Stimulated activated CD4-positive, alpha-beta T cell treated with anti-CD3 and anti-CD28 coated beads, Interleukin-2, amount 100 ng/mL, for 4 hours (primary cell): ENCODE results near the gene SUPT6H.

ENCODE experiments used
- DNase-seq: peaks from one replicate; pipeline ENCODE4 v3.0.0-alpha.2; 2020; ENCODE audit warnings: low read depth

The SUPT6H gene

DNA sequence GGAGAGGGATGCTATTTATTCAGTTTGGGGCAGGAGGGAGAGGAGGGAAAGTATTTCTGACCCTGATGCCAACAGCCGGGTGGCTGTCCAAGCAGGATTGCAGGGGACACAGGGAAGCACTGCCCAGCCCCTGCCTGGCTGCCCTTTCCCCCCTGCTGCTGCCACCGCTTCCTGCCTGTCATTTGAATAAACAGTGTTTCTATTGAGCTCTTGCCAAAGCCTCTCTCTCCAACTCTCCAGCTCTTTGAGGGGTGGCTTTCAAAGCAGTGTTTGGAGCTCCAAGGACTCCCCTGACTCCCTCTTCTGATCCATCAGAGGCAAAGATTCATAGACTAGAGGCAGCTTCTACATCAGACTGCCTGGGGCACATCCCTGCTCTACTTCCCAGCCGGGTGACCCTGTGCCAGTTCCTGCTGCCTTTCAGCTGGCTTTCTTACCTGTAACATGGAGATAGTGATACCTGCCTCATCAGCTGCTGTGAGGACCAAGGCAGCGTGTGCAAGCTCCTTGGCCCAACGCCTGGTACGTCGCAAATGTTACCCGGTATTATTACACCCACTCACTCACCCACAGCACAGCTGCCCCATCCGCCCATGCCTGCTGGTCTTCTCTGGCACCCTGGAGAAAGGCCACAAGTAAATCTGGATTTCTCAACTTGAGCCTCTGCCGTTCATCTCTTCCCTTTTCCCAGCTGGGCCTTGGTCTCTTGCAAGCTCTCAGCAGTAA is 40.2 kb downstream of the SUPT6H start:
- no peak for DNase-seq

DNA sequence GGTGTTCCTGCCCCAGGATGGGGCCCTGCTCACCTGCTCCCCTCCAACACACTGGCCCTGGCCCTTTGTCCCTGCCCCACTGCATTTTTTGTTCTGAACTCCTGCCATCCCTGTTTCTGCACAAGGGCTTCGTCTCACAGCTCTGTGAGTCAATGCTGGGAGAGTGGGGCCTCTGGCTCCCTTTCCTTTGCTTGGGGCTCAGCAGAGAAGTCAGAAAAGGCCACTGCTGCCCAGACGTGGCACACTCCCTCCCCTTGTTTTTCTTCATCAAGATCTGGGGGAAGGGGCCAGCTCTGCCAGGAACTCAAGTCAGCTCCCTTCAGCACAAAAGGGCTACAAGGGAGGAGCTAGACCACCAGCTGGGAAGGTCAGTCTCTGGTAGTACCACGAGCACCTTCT is 40.7 kb downstream of the SUPT6H start:
- no peak for DNase-seq

GRCh38 chr17:28703552-28704218 is 41.7 kb downstream of the SUPT6H start:
- DNase-seq, result no peak

DNA sequence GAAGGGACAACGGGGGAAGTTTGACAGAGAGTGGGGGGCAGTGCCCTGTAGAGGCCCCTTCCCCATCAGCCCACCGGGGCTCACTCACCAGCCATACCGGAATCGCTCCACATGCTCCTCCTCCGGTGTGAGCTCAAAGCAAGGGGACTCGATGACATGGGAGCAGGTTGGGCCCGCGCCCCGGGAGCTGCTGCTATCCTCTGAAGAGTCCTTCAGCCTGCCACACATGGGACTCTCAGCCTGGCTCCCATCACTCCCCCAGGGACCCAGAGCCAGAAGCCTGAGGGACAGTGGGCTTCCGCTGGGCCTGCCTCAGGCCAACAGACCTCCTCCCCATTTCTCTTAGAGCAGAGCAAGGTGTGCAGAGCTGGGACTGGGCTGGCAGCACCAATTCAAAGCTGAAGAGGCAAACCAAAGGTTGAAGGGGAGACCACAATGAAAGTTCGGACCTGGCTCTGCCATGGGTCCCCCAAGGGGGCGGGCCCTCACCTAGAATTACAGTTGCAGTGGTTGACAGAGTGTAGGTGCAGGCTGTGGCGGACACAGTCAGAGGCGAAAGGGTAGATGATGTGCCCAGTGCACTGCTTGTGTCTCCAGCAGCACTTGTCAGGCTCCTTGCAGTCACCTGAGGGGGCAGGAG is 42.3 kb downstream of the SUPT6H start:
- no peak for DNase-seq

DNA sequence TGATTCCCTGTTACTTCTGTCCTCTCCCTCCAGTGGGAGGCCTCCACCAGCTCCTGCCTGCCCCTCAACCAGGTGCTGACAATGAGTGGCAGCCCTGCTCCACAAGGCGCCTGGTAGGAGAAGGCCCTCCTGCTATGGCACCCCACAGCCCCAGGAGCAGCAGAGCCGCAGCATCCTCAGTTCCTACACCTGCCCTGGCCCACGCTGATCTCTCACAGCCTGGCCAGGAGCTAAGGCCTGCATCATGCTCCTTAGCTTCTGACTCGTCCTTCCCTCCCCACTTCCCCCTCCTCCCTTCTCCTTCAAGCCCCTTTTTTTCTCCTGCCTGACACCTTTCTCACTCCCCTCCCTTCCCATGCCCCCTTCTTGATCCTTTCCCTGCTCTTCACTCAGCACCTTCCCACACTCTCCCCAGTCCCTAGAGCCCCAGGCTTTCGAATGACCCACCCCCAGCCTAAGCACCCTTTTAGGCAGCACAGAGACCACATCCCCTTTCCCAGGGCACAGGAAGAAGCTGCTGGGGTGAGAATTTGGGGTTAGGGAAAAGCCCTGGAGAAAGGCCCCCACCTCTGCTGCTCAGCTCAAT is 43.2 kb downstream of the SUPT6H start:
- DNase-seq, result no peak

GRCh38 chr17:28705728-28706334 is 43.8 kb downstream of the SUPT6H start:
- no peak for DNase-seq

DNA sequence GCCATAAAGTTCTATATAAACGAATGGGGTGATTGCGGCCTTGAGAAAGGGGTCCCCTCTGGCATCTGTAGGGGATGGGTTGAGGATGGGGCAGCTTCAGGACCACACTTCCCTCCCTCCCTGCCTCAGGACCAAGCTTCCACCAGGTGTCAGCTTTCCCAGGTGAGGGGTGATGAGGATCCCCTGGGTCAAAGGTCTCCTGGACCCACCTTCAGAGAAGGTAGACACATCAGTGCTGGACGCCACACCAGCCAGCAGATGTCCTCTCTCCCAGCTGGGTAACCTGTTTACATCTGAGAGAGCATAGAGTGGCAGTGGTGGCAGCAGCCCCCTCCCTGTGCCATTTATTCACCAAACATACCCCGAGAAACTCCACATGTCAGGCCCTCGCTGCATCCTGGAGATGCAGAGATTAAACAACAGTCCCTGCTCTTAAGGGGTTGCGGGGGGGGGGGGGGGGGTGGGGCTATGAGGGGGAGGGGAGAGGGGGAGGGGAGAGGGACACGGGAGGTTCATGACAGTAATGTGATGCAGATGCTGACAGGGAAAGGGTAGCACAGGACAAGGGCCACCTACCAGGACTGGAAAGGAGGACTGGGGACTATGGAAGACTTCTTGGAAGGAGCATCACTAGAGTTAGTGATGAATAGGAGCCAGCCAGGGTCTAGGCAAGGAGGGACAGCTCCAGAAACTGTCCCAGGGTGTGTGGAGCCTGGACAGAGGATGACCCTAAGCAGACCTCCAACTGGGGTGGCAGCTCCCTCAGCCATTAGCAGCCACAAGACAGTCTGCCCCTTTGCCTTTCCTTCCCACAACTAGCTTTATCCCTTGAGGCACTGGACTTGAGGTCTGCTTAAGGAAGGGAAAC is 44.7 kb downstream of the SUPT6H start:
- no peak for DNase-seq

DNA sequence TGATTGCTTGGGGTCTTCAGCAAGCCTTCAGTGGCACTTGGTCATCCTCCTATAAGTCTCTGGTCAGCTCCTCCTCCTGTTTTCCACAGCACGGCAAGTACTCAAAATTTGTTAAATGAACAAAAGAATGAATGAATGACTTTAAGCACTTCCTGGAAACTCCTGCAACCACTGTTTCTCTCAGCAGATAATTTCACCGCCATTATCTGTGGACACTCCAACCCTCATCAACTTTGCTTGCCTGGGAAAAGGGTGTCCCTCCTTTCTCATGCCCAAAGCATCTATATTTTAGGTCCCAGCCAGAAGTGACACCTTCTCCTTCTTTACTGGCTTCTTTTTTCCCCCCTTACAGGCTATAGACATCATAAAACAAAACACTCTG is 45.3 kb downstream of the SUPT6H start:
- DNase-seq, result no peak

DNA sequence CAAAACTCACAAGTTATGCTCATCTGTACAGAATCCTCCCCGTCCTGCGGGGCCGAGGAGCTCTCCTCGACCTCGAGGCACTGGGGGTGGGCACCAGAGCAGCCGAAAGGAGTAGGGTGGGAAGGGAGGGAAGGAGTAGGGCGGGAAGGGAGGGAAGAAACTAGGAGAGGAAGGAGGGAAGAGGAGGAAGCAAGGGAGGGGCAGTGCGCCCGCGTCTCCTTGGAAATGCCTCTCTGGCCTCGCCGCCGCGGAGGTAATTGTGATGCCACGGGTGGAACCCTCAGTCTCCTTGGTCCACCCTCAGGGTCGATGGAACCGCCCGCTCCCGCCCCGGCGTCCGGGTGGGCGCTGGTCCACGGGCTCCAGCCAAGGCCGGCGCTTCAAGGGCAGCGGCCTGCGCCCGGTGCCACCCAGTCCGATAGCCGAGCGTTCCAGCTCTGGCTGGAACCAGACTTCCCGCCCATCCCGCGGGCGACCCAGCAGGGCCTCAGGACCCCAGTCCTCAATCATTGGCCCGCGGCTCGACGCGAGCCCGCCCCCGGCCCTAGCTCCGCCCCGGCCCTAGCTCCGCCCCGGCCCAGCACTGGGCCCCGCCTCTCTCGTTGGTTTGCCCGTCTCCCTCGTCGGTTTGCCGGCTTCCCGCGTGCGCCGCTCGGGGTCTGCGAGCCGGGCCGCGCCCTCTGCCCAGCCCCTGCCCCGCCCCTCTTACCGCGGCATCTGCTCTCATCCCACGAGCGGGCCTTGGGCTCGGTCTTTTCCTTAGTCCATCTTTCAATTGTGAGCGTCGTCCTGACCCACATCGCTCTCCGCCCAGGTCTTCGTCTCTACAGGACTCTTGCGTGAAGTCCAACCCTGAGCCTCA is 49.1 kb downstream of the SUPT6H start:
- peak; percentile 87 for DNase-seq

- peak; percentile 22 for DNase-seq
Observed at GRCh38 chr17:28711723-28712031, 49.7 kb downstream of the SUPT6H start, which contains the start of gene PROCA1. Gene PROCA1, minus strand, starts transcription at chr17:28711888. Its CDS starts 228 bp downstream, at chr17:28711660.

DNA sequence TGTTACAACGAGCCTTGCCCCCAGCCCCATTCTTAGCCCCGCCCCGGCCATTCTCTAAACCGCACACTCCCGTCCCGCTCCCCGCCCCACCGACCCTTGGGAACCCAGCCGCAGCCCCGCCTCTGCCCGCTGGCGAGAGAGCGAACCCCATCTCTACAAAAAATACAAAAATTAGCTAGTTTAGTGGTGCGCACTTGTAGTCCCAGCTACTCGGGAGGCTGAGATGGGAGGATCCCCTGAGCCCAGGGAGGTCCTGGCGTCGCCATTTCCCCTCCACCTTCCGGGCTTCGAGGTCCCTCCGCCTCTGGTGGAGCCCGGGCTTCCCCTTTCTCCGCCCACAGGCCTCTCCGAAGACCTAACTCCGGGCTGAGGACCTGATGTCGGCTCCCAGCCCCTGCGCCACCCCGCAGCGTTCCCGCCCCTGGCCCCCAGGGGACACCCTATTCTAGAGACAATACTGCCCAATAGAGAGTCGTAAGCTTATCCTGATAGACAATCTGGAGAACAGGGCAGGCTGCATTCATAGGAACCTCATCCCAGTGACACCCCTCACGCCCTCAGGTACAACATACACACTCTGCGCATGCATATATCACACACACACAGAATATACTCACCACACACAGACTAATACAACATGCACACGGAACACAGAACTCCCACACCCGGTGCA is 50.2 kb downstream of the SUPT6H start:
- DNase-seq, result peak; percentile 50

DNA sequence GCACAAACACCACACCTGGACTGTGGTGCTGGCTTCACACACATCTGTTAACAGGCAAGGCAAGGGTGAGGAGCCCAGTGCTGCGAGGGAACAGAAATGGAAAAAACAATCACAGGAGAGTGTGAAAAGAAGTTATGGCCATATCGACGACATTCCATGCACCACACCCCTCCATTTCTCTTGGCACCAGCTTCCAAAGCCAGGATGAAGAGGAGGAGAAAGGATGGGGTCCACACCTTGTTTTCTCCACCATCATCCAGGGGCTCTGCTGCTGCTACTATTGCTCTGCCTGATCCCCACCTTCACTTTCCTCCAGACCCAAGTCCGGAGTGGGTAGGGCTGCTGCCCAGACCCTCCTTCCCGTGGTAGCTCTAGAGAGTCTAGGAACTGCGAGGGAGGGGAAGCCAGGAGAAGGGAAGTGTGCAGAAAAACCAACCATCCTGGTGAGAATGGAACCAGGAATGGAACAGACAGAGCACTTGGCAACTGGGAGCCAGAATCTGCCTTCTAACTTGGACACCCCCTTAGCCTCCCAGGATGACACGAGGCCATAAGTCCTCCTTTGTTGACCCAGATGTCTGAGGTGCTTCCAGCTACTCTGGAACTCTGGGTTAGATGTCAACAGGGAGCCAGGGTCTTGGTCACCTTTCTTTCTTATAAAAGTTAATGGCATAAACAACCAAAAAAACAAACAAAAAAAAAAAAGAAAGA is 50.9 kb downstream of the SUPT6H start:
- no peak for DNase-seq

DNA sequence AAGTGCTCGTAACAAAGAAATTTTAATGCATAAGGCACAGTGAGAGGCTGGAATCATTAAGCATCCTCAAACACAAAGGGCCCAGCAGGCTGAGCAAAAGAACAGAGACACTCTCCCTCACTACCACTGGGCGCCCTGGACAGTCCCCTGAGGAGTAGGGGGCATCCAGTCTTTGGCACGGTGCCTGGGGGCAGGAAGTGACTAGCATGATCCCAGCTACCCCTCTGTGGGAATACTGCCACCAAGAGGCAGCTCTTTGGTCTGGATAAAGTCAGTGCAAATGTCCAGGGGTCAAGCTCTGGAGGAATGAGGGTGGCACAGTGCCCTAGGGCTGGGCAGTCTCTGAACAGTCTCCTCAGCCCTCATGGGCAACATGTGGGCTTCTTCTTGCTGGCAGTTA is 52.3 kb downstream of the SUPT6H start:
- no peak for DNase-seq

GRCh38 chr17:28715217-28715616 is 53.2 kb downstream of the SUPT6H start:
- DNase-seq, result no peak

DNA sequence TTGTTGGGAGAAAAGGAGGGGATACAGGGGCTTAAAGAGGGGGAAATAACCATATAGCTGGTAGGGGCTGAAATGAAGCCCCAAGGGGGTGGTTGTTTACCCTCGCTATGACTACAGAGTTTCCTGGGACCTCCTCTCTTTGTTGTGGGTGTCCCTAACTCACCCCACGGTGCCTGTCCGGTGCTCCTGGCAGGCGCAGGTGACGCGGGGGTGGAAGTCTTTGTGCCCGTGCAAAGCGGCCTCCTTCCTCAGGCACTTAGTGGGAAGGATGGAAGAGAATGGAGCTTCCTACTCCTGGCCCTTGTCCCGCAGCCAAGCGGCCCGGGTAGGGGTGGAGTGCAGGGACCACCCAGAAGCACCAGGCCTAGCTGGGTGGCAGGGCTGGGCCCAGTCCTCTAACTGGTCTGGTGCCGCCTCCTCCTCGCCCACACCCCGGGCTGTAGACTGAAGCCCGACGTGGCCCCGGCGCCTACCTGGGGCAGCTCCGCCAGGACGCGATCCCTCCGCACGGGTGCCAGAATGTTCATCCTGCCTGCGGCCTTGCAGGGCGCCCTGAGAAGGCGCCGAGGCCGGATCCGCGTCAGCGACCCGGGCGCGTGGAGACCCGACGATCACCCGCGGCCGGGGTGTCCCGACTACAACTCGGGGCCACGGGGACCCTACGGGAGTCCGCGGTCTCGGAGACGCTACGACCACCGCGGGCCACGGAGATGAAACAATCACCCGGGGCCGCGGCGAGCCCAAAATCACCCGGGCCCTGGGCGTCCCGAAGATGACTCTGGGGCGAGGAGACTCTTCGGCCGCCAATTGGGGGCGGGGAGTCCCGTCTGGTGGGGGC is 55.0 kb downstream of the SUPT6H start:
- DNase-seq, result no peak

GRCh38 chr17:28717578-28718332 is 55.8 kb downstream of the SUPT6H start, which contains the start of gene RAB34:
Gene RAB34, minus strand, starts transcription at chr17:28717868. Its CDS starts 602 bp downstream, at chr17:28717266.
- DNase-seq, result no peak

GRCh38 chr17:28718333-28719020 is 56.5 kb downstream of the SUPT6H start:
- no peak for DNase-seq
